WI38 (cell line): ENCODE data around the gene TRDN.
"Not testable (repeated sequence)": the region's sequence is repeated elsewhere in the genome, so short reads cannot be mapped to it uniquely, and the experiment has no call there.

Experiments
- H3K4me3 ChIP-seq: 2 replicates; pipeline ENCODE4 v1.5.1; 2011; ENCODE audit warnings: low read depth, mild to moderate bottlenecking, control low read depth, low read length
- TF ChIP-seq, protein P1 (sequence below): IDR thresholded peaks from 2 replicates; pipeline ENCODE4 v1.5.1; 2012; ENCODE audit warnings: low read depth, mild to moderate bottlenecking, control low read depth, low read length

The TRDN gene

DNA sequence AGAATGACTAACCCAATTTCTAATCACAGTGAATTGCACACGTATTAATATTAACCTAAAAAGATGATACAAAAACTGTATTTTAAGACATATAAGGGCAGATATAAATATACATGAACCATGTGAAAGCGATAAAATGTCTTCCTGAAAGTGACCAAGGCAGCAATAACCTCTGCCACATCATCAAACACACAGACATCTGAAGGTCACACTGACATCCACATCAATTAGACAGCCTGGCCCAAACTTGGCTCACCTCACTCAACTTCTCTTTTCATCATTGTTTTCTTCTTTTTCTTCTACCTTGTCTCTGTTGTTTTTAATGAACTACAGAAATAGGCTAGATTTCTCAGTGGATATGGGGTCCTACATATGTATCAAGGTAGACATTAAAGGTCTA lies 128.5 kb downstream of the TRDN start:
- TF ChIP-seq, protein P1, sequence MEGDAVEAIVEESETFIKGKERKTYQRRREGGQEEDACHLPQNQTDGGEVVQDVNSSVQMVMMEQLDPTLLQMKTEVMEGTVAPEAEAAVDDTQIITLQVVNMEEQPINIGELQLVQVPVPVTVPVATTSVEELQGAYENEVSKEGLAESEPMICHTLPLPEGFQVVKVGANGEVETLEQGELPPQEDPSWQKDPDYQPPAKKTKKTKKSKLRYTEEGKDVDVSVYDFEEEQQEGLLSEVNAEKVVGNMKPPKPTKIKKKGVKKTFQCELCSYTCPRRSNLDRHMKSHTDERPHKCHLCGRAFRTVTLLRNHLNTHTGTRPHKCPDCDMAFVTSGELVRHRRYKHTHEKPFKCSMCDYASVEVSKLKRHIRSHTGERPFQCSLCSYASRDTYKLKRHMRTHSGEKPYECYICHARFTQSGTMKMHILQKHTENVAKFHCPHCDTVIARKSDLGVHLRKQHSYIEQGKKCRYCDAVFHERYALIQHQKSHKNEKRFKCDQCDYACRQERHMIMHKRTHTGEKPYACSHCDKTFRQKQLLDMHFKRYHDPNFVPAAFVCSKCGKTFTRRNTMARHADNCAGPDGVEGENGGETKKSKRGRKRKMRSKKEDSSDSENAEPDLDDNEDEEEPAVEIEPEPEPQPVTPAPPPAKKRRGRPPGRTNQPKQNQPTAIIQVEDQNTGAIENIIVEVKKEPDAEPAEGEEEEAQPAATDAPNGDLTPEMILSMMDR: no peak
- H3K4me3 ChIP-seq: no peak overlapping the region

GRCh38 chr6:123507582-123507981 lies 129.2 kb downstream of the TRDN start:
- TF ChIP-seq, protein P1: no peak
- H3K4me3 ChIP-seq: no peak overlapping the region

DNA sequence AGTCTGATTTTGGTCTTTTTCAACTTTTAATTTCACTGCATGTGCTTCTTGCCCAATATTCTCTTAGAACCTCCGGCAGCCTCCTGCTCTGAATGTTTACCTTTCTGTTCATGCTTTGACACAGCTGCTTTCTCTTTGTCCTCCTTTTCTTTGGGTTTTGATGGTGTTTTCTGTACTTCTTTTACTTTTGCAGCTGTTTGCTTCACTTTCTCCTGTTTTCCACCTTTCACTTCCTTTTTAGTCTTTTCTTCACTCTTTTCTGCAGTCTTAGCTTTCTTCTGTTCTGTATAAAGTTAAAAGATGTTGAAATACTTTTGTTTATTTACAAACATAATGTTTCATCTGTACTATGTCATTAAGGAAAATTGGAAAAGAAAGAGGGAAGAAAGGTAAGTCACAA lies 133.1 kb downstream of the TRDN start:
- no peak overlapping the region for H3K4me3 ChIP-seq
- TF ChIP-seq, protein P1: no peak

- no peak overlapping the region for H3K4me3 ChIP-seq
- TF ChIP-seq, protein P1: no peak
Measured at GRCh38 chr6:123497025-123497424, 139.7 kb downstream of the TRDN start.

DNA sequence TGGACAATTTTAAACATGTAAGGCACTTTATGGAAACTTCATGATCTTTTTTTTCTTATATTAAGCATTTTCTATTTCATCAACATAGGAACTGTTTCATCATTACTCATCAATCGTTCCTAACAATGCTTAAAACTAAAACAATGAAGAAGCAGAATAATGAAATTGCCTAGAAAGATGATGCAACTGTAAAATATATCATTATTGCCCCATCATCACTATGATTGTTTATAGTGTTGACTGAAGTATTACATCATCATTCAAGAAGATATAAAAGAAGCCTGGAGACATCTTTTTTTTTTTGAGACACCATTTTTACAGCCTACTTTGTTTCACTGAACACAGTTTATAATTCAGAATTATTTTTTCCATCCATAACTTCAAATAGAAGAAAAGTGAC lies 147.2 kb downstream of the TRDN start:
- TF ChIP-seq, protein P1: no peak
- no peak overlapping the region for H3K4me3 ChIP-seq

DNA sequence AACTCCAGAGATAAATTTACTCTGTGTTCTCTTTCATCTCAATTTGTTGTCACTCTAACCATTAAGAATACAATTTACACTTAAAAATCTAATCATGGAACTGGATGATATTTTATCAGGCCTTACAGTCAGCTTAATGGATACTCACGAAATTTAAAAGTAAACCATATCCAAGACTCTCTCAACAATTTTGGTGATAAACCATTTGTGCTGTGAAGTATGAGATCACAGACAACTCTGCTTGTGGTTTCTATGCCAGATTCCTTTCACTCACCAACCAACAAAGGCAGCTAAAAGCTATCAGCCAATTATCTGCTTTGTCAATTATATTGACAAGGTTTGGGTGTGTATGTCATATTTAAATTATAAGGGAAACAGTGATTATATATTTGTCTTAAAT lies 155.8 kb downstream of the TRDN start:
- TF ChIP-seq, protein P1: no peak
- H3K4me3 ChIP-seq: no peak overlapping the region

DNA sequence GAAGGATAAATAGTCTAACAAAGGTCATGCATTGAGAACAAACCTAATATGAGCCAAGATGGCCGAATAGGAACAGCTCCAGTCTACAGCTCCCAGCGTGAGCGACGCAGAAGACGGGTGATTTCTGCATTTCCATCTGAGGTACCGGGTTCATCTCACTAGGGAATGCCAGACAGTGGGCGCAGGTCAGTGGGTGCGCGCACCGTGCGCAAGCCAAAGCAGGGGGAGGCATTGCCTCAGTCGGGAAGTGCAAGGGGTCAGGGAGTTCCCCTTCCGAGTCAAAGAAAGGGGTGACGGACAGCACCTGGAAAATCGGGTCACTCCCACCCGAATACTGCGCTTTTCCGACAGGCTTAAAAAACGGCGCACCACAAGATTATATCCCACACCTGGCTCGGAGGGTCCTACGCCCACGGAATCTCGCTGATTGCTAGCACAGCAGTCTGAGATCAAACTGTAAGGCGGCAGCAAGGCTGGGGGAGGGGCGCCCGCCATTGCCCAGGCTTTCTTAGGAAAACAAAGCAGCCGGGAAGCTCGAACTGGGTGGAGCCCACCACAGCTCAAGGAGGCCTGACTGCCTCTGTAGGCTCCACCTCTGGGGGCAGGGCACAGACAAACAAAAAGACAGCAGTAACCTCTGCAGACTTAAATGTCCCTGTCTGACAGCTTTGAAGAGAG lies 164.6 kb downstream of the TRDN start:
- not testable (repeated sequence) for H3K4me3 ChIP-seq

DNA sequence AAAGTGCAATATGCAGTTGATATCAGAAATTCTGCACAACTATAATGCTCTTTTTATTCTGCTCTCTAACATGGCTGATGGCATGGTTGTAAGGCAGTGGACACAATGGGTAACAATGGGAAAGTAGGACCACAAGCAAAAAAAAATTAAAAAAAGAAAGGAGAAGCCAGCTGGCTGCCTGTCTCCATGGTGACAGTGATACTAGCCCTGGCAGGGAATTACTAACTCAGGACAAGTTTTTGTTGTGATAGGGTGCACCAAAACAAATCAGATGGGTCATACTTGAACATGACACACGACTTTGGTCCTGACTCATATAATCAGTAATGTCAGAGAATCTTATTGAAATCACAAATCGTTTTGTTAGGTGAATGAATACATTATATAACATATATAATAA lies 169.4 kb downstream of the TRDN start:
- TF ChIP-seq, protein P1: no peak
- no peak overlapping the region for H3K4me3 ChIP-seq
